HG03520 (cell line): ENCODE measurements around the gene SNED1.

ENCODE experiments used
- ATAC-seq: cut with Tn5 transposase; IDR thresholded peaks from one replicate; pipeline ENCODE4 v1.9.1; 2021; ENCODE audit warnings: mild to moderate bottlenecking, moderate library complexity; ENCODE audit not compliant: unreplicated experiment

Gene SNED1

DNA sequence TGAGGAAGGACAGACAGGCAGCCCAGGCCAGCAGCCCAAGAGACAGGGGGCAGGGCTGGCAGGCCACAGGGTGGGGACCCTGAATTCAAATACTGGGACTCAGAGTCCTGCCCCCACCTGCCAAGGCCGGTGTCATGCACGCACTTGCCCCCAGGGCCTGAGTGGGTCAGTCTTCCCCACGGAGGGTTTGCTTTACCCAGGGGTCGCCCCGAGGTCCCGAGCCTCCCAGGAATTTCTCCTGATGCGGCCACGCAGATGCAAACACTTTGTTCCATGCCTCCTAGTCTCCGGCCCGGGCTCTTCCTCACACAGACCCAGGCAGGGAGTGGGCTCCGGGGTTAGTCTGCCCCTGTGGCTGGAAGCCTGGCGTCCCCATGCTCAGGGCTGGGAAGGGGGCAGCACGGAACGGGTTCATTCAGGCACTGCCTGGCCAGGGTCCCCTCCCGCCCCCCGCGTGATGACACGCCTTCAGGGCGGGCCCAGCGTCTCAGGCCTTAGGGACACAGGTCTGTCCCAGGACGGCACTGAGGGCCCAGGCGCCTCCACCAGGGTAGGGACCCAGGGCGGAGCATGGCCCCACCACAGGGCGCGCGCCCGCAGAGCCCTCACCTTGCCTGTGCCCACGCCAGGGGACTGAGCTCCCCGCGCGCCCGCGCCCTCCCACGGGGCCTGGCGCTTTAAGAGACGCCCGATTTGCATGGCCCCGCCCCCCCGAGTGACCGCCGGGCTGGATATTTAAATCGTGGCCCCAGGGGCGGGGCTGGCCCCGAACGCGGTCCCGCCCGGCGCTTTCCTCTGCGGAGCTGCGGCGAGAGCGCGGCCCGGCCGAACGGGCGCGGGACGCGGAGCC is at the start of gene SNED1:
Gene SNED1, plus strand, starts transcription at position 763 of the 850 bp plus-strand sequence. CDS start 220 bp downstream, outside the sequence.
- ATAC-seq: no peak

DNA sequence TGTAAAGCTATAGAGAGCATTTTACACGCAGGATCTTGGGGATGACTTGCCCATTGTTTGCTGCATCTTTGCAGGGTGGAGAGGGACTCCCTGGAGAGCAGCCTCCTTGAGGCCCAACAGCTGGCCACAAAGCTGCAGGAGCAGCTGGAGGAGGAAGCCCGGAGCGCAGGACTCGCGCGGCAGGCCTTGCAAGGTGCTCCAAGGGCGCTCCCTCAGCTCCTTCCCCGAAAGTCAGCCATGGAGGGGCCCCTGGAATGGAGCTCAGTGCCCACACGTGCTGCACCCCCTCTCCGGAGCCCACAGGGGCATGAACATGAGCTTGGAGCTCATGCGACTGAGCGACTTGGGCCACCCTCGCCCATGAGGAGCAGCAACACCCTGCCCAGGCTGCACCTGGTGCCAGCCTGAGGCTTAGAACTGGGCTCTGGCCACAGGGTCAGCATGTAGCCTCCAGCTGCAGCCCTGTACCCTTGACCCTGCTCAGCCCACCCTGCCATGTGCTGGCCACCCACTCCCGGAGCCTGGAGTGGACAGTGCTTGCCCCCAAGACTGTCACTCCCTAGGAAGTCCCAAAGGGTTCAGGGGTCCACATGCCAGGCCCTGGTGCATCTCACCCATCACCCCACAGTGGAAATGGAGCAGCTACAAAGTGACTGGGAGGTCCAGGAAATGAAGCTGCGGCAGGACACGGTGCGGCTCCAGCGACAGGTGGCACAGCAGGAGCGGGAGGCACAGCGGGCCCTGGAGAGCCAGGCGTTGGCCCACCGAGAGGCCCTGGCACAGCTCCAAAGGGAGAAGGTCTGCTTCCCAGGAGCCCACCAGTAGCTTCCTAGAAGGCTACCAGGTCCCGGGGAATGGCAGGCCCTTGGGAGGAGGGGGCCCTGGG is 49.3 kb upstream of the SNED1 start:
- no peak for ATAC-seq

DNA sequence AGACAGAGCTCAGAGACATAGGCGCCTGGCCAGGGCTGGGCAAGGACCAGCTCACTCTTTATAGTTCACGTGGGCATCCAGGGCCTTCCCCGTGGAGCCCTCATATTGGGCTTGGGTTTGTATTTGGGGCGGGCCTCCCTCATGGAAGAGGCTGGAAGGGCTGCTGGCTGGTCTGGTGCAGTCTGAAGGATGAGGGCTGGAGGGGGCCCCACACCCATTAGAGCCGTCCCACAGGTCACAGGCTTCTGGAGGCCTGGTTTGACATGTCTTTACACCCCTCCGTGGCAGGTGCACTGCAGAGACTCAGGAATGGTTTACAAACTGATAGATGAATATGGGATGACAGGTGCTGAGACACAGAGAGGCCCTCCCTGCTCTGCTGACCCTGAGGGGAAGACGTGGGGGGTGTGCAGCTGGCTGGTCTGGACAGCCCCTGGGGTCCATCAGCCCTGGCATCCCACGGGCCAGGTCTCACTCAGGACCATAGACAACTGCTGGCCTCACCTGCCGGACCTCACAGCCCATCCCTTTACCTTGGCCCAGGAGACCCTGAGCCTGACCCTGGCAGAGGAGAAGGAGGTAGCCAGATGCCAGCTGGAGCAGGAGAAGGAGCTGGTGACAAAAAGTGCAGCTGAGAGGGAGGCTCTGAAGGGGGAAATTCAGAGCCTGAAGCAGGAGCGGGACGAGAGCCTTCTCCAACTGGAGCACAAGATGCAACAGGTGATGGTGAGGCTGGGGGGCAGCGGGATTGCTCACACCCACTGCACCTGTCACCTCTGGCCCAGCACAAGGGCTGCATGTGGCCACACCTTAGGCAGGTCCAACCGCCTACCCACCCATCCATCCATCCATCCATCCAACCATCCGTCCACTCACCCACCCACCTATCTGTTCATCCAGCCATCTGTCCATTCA is 48.4 kb upstream of the SNED1 start:
- ATAC-seq: no peak

DNA sequence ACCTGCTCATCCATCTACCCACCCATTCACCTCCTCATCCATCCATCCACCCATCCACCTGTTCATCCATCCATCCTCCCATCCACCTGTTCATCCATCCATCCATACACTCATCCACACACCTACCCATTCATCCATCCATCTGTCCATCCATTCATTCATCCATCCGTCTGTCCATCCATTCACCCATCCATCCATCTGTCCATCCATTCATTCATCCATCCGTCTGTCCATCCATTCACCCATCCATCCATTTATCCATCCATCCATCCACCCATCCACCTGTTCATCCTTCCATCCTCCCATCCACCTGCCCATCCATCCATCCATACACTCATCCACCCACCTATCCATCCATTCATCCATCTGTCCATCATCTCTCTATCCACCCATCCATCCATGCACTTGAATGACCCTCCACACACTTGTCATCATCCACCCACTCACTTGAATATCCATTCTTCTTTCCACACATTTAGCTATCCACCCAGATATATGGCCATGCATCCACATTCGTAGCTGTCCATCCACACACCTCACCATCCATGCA is 47.3 kb upstream of the SNED1 start:
- ATAC-seq: no peak

DNA sequence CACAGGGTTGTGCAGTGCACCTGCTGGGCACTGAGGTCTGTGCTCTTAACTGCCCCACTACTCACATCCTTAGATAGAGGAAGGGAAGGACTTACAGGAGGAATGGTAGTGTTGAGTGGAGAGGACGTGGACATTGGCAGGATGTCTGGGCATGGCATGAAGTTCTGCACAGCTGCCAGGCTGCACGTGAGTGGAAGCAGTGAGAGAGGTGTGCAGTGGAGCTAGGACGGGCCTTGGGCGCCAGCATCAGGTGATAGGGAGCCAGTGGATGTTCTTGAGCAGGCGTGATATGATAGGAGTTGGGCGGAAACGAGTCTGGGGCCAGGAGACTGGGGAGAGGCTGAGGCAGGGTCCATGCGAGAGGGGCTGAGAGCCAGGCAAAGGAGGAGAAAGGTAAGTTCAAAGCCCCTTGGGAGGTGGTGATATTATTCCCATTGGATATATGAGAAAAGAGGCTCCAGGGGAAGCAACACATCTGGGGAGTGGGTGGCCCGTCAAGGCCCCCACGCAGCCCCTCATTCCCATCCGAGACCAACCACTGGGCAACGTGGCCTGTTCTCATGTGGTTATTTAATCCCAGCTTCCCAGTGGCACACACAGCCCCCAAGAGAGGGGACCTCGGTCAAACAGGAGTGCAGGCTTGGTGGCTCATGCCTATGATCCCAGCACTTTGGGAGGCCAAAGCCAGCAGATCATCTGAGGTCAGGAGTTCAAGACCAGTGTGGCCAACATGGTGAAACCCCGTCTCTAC is 45.7 kb upstream of the SNED1 start:
- ATAC-seq: no peak

DNA sequence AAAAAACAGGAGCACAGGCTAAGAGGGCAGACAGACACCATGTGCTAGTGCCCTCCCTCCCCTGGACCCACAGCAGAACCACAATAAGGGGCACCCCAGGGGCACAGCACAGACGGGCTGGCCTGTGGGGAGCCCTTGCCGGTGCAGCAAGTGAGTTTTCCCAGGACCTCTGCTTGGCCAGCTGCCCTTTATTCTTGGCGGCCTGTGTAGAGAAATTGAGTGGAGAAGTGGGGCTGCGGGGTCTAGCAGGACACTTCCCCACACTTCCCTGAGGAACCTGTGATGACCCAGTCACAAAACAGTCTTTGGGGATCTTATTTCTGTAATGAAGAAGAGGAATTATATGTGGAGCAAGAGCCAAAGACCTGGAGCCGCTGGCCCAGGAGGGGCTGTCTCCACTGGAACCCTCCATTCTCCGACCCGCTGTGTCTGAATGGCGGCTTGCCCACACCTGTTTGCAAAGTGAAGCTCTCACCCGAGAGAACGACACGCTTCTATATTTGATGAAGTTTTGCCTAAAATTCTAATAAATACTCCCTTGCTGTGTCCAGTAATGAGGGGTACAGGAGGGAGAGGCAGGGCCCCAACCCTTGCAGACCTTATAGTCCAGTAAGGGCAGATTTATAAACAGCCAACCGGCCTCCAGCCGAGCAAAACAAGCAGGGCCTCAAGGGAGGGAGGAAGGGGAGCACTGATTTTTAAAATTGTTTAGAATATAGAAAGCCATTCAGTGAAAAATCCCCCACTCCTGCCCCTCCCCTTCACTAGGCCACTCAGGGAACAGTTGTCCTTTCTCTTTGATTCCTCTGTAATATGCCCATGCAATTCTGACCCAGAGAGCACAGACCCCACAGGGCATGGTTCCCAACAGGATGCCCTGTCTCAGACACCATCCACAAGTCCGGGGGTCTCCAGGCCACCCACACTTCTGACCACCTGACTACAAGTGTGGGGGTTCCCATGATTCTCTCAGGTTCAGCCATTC is 44.7 kb upstream of the SNED1 start:
- no peak for ATAC-seq

DNA sequence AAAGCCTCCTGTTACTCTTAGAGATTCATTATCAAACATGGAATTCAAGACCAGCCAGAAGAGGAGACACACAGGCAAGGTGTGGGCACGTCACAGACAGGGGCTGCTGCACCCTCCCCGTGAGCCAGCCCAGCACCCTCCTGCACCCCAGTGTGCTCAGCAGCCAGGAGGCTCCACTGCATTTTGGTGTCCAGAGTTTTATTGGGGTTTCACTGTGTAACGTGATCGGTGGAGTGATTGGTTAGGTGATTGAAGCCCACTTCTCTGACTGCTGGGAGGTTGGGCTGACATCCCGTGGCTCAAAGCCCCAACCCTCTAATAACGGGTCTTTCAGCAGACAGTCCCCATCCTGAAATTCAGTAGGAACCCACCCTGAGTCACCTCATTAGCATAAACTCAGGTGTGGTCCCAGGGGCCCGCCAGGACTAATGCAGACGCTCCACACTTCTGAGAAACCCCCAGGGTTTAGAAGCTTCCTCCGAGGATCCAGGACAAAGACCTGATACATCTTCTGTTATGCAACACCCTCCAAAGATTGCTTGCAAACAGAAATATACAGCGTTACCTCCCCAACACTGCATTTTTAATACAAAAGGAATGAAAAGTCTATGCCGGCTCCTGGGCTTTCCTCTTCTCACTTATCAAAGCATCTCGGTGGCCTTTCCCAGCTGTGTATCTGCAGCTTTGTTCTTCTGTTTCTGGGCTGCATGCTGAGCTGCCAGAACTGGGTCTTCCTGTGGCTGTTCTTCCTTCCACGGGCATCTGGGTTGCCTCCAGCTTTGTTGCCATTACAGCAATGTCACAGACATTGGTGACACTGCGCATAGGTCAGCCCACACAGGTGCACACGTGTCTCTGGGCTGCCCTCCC is 43.7 kb upstream of the SNED1 start:
- no peak for ATAC-seq

DNA sequence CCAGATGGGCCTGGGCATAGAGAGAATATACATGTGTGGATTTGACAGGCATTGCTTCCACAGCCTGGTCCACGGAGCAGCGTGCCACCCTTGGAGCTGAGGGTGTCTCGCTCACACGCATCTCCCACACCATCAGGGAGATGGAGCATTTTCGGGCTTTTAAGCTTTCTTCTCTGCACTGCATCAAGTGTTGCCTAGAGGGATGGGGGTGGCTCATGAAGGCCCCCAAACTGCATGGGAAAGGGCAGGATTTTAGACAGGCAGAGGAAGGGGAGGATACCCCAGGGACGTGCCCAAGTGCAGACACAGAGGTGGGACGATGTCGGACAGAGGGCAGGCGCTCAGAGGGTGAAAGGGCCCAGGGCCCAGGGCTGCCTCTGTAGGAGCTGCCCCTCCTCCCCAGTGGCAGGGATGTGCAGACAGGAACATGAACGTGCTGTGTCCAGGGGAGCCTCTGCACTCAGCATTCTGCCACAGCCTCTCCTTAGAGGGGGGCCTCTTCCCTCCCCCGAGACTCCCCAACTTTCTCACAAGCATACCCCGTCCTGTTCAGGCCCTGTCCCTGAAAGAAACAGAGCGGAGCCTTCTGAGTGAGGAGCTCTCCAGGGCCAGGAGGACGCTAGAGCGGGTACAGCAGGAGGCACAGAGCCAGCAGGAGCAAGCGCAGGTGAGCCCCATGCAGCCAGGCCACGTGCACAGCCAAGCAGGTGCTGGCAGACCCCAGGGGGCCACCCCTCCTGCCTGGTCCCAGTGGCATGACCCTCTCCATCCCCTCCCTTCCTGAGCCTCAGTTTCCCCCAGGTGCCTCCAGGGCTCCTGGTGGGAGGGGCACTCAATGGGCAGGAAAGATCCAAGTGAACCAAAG is 42.9 kb upstream of the SNED1 start:
- no peak for ATAC-seq

DNA sequence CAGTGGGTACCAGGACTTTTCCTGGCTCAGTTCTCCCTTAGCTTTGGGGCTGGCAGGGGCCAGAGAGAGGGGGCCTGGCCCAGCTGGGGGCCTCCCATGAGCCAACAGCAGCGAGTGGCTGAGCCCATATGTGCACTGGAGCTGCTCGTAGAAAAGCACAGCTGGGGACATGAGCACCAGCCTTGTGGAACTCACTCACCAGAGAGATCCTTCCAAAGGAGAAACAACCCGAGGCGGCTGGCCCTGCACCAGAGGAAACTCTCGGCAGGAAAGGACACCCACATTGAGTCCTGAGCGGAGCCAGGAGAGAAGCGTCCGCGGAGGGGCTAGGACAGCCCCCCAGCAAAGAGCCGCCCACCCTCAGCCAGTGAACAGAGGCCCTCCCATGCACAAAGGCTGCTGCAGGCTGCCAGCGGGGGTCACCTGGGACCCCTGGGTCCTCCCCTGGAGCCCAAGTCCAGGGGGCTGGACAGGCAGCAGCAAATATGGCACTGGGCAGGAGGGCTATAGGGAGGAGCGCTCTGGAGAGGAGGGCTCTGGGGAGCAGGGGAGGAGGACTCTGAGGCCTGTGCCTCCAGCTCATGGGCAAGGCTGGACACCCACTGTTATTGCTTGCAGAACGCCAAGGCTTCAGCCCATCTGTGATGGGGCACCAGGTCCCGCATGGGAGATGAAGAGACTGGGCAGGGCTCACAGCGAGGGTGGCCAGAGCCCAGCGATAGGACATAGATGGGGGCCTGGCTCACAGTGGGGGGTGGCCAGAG is 42.1 kb upstream of the SNED1 start:
- ATAC-seq: no peak

DNA sequence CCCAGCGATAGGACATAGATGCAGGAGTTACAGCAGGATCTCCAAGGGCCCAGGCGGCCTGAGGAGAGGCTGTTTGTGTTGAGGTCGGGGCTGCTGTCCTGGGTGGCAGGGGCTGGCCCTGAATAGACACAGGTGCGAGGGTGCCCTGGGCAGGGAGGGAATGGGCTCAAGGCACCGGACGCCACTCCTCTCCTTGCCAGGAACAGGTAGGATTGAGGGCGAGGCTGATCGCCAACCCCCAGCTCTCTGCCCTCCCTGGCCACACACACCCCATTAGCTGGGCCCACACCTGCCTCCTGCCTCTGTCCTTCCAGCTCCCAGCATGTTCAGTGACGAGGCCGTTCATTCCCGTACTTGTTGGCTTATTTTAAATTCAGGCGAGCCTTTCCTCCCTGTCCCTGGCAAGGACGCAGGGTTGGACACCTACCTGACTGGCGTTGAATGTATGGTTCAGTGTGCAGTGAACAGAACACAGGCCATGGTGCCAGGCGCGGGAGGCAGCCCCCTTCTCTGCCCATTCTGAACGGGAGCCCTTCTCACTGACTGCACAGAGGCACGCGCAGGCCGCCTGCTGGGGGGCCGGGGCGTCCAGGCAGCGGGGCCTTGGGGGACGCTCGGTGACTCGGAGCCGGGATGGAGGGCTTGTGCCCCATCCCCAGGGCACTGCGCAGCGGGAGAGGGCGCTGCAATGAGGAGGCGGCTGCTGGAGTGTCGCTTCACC is 41.3 kb upstream of the SNED1 start:
- no peak for ATAC-seq

DNA sequence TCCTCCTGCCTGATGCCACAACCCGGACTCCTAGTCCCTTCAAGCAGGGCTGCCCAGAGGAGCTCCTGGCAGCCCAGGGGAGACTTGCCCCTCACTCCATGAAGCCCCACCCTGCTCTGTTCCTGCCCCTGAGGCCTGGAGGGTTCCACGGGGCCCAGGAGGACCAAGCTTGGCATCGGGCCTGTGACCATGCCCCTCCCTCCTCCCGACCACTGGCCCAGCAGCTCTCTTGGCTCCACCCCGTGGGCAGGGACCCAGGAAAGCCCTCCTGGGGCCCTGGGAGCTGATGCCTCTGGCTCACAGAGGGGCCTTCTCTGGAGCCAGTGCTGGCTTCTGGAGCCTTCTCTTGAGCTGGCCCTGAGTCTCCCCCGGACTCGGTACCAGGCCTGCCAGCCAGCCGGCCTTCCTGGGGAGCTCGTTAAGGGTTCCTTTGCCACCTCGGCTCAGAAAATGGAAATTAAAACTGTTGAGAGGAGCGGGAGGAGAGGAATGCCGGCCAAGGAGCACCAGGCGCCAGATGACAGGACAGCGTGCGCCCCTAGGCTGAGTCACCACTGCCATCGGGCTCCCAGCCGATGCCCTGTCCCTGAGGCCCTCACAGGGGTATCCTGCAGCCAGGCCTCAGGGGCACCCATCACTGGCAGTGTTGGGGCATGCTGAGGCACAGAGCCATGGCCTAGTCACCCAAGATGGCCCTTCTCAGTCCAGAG is 40.6 kb upstream of the SNED1 start:
- no peak for ATAC-seq

DNA sequence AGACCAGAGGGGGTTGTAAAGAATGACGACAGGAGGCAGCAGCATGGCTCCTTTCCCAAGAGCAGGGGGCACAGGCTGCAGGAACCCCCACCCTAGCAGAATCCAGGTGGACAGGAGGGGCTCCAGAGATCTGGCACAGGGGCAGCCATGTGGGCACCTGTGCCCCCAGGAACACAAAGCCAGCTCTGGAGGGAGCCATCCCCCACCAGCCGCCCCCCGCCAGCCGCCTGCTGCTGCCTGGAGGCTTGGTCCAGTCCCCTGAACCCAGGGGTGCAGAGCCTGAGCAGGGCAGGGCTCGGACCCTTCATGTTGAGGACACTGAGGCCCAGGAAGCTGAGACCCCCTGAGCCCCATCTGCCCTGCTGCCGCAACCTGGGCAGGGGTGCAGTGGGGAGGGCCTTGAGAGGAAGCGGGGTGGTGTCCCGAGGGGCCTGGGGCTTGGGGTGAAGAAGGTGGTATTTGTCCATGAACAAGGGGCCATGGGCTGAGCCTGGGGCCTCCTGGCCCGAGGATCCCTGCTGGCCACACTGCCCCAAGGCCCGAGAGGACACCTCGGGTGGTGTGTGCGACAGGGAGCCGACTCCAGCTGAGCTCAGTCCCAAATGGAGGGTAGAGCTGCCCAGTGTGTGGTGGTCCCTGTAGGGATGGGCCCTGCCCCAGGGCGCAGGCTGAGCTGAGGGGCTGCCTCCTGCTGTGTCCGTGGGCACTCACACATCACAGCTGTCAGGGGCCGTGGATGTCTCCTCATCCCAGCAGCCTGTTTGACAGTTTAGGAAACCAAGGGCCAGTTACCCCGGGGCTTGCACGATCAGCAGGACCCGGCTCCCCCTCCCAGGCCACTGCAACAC is 39.8 kb upstream of the SNED1 start:
- no peak for ATAC-seq

DNA sequence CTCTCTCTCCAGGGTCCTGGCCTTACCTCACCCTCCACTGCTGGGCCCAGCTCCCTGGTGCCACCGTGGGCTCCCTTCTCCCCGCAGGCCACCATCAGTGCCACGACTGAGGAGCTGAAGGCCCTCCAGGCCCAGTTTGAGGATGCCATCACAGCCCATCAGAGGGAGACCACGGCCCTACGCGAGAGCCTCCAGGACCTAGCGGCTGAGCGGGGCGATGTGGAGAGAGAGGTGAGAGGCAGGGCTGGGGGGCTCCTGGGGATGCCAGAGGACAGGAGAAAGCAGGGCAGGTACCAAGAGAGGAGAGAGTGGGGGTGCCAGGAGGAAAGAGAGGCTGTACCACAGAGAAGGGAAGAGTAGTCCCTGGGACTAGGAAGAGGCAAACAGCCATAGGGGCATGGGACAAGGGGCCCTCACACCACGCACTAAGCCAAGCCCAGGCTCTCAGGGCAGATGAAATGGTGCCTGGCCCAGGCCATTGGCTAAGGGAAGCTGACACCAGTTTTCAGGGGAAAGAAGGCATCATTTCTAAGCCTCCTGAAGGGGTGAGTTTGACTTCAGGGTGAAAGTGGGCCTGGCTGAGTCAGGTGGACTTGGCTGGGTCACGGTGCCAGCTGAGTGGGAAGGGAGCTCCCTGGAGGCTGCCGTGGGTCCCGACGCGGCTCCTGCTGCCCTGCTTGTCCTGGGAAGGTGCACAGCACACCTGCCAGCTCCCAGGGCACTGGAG is 39.0 kb upstream of the SNED1 start:
- ATAC-seq: no peak
